GM18511 (cell line): Measurements from ENCODE around the gene OGFOD3.
"Not testable (repeated sequence)": the region's sequence is repeated elsewhere in the genome, so short reads cannot be mapped to it uniquely, and the experiment has no call there.

ENCODE experiments used
- ATAC-seq: cut with Tn5 transposase; IDR thresholded peaks from one replicate; pipeline ENCODE4 v1.9.1; 2021; ENCODE audit warnings: mild to moderate bottlenecking, moderate library complexity; ENCODE audit not compliant: unreplicated experiment

Gene OGFOD3, protein sequence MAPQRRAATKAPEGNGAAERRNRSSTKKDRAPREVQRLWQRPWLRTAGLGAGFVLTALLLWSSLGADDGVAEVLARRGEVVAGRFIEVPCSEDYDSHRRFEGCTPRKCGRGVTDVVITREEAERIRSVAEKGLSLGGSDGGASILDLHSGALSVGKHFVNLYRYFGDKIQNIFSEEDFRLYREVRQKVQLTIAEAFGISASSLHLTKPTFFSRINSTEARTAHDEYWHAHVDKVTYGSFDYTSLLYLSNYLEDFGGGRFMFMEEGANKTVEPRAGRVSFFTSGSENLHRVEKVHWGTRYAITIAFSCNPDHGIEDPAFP

GRCh38 chr17:82418001-82418986 lies at the start of gene OGFOD3, which contains the start of gene HEXD:
Gene OGFOD3, minus strand, starts transcription at chr17:82418586. Its CDS starts 101 bp downstream, at chr17:82418485.
Gene HEXD, plus strand, starts transcription at chr17:82418347. Its CDS starts 1,453 bp downstream, at chr17:82419800.
- peak; percentile 84 for ATAC-seq

GRCh38 chr17:82465023-82465603 lies 46.7 kb upstream of the OGFOD3 start:
- no peak for ATAC-seq

GRCh38 chr17:82464567-82464929 lies 46.2 kb upstream of the OGFOD3 start:
- no peak for ATAC-seq

- no peak for ATAC-seq
Observed at GRCh38 chr17:82463925-82464566, 45.7 kb upstream of the OGFOD3 start.

GRCh38 chr17:82463391-82463790 lies 45.0 kb upstream of the OGFOD3 start:
- ATAC-seq = no peak

- no peak for ATAC-seq
Observed at GRCh38 chr17:82461827-82462524, 43.6 kb upstream of the OGFOD3 start.

DNA sequence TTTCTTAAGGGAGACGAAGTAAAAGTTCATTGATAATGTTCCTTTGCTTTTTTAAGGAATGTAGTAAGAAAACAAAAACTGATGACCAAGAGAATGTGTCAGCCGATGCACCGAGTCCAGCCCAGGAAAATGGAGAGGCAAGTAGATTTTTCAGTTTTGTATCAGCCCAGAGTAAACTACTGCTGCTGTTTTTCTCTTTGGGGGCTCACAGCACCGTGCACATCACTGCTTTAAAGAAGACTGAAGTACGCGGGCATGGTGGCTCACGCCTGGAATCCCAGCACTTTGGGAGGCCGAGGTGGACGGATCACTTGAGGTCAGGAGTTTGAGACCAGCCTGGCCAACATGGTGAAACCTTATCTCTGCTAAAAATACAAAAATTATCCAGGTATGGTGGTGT lies 41.5 kb upstream of the OGFOD3 start:
- ATAC-seq = not testable (repeated sequence)

DNA sequence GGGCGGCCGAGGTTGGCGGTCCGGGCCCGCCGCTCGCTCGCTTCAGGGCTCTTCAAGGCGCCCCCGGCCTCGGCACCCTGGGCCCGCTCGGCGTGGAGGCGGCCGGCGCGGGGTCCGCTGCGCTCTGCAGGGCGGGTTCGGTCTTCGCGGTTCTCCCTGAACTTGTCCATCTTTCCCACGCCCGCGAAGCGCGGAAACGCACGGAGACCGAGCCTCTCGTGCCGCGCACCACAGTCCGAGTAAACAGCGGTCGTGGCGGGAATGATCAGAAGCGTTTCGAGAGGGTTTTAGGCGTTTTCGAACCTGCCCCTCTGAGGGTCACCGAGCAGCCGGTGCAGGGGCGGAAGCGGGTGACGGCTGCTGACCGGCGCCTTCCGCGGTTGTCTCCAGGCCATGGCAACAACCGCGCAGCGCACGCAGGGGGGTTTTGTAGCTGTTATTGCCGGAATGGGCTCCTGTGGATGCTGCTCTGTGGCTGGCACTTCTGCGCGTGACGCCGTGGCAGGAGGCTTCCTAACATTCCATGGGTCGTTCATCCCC lies 40.6 kb upstream of the OGFOD3 start:
- ATAC-seq = peak; percentile 22

DNA sequence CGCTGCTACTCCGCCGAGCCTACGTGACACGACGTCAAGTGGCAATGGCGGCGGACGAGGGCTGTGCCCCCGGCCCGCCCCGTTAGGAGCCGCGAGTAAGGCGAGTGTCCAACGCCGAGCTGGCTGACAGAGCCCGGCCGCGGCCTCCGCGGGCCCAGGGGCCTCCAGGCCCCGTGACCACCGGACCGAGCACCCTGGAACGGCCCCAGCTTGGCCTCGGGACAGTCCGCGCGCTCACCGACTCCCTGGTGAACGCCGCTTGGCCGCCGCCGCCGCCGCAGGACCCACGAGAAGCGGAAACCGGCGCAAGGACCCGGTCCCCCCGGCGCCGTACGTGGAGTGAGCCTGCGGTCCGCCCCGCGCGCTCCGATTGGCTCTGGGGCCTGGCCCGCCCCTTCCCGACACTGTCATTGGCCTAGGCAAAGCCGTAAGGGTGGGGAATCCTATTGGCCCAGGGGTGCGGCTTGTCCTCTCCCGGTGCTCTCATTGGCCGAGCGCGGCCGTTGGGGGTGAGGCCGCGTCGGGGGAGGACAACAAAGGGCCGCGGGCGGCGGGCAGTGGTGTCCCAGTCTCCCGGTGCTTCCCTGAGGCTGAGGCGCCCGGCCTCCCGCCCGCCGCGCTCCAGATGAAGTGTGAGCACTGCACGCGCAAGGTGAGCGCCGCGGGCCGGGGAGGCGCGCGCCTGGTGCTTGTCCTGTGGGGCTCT lies 39.9 kb upstream of the OGFOD3 start, which contains the start of gene NARF:
TSS of gene NARF (plus strand) at position 563 of the 706 bp plus-strand sequence. CDS start at position 626, 63 bp downstream.
- peak; percentile 95 for ATAC-seq

- ATAC-seq = no peak
Observed at GRCh38 chr17:82457929-82458178, 39.5 kb upstream of the OGFOD3 start.

DNA sequence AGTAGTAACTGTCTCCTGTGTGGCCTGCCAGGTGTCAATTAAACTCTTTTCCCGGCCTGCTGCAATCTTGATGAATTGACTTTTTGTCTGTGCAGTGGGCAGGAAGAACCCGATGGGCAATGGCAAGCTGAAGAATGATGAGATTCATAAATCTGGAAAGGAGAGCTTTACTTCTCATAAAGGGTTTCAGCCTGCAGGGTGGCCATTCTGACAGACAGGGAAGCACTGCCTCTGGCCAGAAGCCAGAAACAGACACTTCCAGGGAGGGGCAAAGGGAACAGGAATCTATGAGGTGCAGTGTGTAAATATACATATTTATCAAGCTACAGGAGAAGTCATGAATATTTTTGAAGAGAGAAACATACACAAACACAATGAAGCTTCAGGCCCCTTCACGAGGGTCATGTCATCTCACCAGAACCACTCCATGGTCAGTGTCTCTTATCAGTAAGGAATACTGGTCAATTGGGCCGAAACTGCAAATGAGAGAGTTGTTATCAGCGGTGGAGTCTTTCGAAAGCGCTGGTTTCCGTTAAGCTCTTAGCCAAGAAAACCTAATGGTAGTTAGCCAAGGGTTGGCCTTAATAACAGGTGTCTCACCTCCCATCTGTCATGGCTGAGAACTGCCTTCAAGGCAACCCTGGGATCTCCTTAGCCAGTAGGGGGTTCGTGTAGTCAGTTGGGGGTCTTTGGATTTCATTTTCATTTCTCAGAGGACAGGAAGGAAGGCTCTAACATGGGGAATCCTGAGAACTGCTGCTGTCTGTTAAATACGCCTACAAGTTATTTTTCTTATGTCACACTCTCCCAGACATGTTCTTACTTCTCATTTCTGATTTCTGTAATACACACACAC lies 38.9 kb upstream of the OGFOD3 start:
- ATAC-seq = no peak

GRCh38 chr17:82453706-82454105 lies 35.3 kb upstream of the OGFOD3 start:
- not testable (repeated sequence) for ATAC-seq

DNA sequence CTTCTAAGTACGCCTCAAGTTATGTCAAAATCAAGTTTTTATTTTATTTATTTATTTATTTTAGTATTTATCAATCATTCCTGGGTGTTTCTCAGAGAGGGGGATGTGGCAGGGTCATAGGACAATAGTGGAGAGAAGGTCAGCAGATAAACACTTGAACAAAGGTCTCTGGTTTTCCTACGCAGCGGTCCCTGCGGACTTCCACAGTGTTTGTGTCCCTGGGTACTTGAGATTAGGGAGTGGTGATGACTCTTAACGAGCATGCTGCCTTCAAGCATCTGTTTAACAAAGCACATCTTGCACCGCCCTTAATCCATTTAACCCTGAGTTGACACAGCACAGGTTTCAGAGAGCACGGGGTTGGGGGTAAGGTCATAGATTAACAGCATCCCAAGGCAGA lies 34.8 kb upstream of the OGFOD3 start:
- ATAC-seq = not testable (repeated sequence)

GRCh38 chr17:82452162-82452561 lies 33.8 kb upstream of the OGFOD3 start:
- no peak for ATAC-seq

DNA sequence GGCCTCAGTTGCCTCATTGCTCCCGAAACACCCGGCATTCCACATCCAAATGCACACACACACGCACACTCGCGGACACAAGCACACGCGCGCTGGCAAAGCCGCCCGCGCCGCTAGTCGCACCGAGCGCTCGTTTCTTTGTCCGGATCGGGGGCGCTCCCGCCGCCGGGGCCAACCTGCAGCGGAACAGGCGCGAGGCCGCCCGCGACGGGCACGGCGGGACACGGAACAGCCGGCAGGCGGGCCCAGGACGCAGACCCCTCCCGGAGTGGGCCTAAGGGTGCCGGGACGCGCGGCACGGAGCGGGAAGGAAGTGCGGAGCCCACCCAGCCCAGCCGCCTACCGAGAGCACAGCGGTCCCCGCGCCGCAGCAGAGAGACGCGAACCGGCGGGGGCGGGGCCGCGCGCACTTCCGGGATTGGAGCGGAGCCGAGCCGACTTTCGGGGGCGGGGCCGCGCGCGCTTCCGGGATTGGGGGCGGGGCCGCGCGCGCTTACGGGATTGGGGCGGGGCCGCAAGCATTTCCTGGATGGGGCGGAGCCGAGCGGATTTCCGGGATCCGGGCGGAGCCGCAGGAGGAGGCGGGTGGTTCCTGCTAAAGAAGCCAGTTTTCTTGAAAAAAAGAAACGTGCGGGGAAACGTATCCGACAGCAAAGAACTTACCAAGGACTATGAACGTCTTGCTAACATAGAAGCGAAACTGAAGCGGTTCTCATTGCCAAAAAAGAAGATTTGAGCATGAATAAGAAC lies 32.1 kb upstream of the OGFOD3 start, which contains the start of gene CYBC1:
TSS of gene CYBC1 (minus strand) at position 396 of the 750 bp plus-strand sequence. CDS start 1,498 bp downstream, outside the sequence.
- ATAC-seq = peak; percentile 57

GRCh38 chr17:82449883-82450356 lies 31.5 kb upstream of the OGFOD3 start:
- ATAC-seq = peak; percentile 13

- ATAC-seq = peak; percentile 66
Observed at GRCh38 chr17:82449131-82449882, 30.9 kb upstream of the OGFOD3 start.
